Mucosa of stomach (tissue), 1 donor: ENCODE data around the gene FETUB.

Experiments used
- H3K27me3 ChIP-seq: one replicate; pipeline ENCODE4 v1.7.0; 2013; ENCODE audit warnings: mild to moderate bottlenecking, low read length; ENCODE audit not compliant: control insufficient read depth, insufficient read depth
- H3K36me3 ChIP-seq: one replicate; pipeline ENCODE4 v1.7.0; 2013; ENCODE audit warnings: low read length; ENCODE audit not compliant: control insufficient read depth, insufficient read depth
- H3K4me1 ChIP-seq: one replicate; pipeline ENCODE4 v1.7.0; 2013; ENCODE audit warnings: mild to moderate bottlenecking, low read length; ENCODE audit not compliant: control insufficient read depth, insufficient read depth
- H3K4me3 ChIP-seq: one replicate; pipeline ENCODE4 v1.7.0; 2013; ENCODE audit warnings: low read length
- H3K9ac ChIP-seq: one replicate; pipeline ENCODE4 v1.7.0; 2013; ENCODE audit warnings: mild to moderate bottlenecking, low read length, moderate library complexity
- H3K9me3 ChIP-seq: one replicate; pipeline ENCODE4 v1.7.0; 2013; ENCODE audit warnings: mild to moderate bottlenecking, low read length, moderate library complexity; ENCODE audit not compliant: control insufficient read depth
- donor health status: Pancreatic carcinoma.

Gene FETUB

DNA sequence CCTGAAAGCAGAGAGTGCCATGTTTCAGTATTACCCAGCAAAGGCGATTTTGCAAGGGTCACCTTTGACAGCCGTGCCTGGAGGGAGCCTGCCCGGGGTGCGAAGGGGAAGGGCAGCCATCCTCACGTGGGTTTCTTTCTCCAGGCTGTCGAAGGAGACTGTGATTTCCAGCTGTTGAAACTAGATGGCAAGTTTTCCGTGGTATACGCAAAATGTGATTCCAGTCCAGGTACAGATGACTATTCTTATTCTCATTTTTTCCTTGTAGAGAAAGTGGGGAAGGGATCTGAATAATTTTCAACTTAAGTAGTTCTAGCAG, 23.9 kb upstream of the FETUB start:
- Histone ChIP-seq H3K4me3 (no peak overlapping the region), H3K27me3 (peaks cover 31% of the 10 kb centered on the region), H3K4me1 (peaks cover 10% of the 10 kb centered on the region), H3K36me3 (no peaks in the 10 kb centered on the region), H3K9ac (no peak overlapping the region), H3K9me3 (no peaks in the 10 kb centered on the region)

DNA sequence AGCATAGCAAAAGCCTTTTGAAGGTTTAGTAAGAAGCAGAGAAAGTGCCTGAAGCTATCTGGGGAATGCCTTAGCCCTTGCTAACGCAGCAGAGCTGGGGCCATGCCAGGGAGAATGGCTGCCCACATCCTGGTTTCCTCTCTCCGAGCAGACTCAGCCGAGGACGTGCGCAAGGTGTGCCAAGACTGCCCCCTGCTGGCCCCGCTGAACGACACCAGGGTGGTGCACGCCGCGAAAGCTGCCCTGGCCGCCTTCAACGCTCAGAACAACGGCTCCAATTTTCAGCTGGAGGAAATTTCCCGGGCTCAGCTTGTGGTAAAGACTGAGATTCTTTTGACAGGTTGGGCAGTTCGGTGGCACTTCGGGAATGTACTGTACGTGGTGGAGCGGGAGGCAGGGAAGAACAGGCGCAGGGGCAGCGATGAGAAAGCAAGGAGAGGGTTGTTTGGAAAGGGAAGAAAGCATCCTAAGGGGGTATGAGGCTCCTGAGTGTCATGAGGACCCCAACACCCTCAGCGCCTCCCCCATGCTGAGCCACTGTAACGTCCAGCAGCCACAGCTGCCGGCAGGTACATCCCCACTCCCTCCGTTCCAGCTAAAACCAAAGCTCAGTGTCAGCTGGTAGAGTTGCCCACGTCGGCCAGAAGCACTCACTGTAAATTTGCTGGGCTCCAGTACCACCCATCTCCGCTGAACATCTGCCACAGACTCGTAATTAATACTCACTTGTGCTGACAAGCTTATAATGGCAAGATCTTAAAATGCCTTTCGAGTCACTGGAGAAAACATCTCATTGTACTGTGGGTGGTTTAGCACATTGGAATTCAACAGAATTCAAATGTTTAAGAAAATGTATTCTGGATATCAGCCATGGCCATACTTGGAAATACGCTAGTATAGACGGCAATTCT, 22.9 kb upstream of the FETUB start:
- H3K9ac ChIP-seq: peak overlapping the region; percentile 44
- H3K4me1 ChIP-seq: peaks cover 10% of the 10 kb centered on the region
- H3K4me3 ChIP-seq: no peak overlapping the region
- H3K9me3 ChIP-seq: no peaks in the 10 kb centered on the region
- no peaks in the 10 kb centered on the region for H3K36me3 ChIP-seq
- H3K27me3 ChIP-seq: peaks cover 31% of the 10 kb centered on the region

DNA sequence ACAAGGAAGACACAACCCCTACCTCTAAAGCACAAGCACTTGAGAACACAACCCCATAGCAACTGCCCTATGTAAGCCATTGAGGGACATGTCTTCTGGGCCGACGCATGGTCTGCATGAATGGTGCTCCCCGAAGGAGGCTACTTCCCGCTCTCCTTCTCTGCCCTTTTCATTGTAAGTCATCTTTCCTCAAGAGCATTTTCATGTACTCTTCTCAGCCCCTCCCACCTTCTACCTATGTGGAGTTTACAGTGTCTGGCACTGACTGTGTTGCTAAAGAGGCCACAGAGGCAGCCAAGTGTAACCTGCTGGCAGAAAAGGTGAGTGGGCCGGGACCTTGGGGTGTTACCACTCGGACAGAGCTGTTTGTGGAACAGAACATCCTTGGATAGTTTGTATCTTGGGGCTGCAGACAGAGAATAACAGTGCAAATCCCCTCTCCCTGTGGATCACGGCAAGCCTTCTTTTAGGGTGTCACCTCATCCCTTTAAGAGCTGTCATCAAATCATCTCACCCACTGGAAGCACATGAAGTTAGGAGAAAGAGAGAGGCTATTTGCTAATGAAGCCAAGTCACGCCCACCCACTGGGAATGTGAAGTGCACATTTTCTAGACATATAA, 21.8 kb upstream of the FETUB start:
- no peaks in the 10 kb centered on the region for H3K9me3 ChIP-seq
- no peak overlapping the region for H3K4me3 ChIP-seq
- peaks cover 26% of the 10 kb centered on the region for H3K27me3 ChIP-seq
- H3K36me3 ChIP-seq: no peaks in the 10 kb centered on the region
- peaks cover 10% of the 10 kb centered on the region for H3K4me1 ChIP-seq
- H3K9ac ChIP-seq: no peak overlapping the region

DNA sequence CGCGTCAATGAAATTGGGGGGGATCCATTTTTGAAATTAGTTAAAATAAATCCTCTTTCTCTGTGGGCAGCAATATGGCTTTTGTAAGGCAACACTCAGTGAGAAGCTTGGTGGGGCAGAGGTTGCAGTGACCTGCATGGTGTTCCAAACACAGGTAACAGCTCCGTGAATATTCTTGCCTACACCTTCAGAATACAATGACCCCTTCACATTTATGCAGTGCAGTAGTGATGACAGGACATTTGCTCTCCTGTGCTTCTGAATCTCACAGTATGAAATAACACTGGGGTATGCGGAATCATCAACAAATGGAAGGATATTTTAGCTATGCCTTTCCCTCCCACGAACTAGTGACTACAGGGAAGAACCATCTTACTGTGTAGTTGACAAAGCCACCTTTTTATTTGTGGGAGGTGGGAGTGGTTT, 20.4 kb upstream of the FETUB start:
- peaks cover 20% of the 10 kb centered on the region for H3K27me3 ChIP-seq

GRCh38 chr3:186620213-186621092, 19.7 kb upstream of the FETUB start:
- Histone ChIP-seq H3K36me3 (no peaks in the 10 kb centered on the region), H3K4me1 (peaks cover 10% of the 10 kb centered on the region), H3K4me3 (no peak overlapping the region), H3K9ac (no peak overlapping the region), H3K27me3 (peaks cover 20% of the 10 kb centered on the region), H3K9me3 (no peaks in the 10 kb centered on the region)

More for the DNA sequence above, 20.4 kb upstream of the FETUB start:
- Histone ChIP-seq H3K4me3 (no peak overlapping the region), H3K36me3 (no peaks in the 10 kb centered on the region), H3K4me1 (peaks cover 10% of the 10 kb centered on the region), H3K9me3 (no peaks in the 10 kb centered on the region), H3K9ac (no peak overlapping the region)

DNA sequence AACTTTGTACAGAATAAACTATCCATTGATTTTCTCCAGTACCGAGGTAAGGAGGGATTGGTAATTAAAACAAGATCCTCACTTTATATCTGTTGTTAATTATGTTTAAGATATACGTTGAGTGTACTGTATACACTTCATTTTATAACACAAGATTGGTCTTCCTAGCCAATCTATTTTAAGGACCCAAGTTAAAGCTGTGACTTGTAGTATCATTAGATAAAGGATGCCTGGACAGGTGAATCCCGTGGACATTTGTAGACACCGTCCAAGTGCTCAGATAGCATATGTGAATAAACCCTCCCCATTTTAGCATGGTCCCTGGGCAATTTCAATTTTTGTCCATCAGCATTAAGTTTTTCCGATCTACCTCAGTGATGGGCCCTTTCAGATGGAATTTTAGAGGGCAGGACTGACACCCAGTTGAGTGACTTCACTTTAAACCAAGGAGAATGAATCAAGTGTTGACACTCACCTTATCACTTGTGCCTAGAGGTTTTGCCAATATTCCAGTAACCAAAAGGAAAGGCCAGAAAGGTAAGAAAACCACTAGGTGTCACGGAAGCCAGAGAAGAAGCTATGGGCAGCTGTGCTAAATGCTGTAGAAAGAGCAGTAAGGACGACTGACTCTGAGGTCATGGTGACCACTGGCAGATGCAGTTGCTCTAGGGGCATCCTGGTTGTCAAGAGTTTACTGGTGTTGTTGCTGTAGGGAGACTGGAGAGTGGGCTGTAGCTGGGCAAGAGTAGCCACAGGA, 18.1 kb upstream of the FETUB start:
- H3K4me3 ChIP-seq: no peak overlapping the region
- H3K36me3 ChIP-seq: no peaks in the 10 kb centered on the region
- H3K9me3 ChIP-seq: no peaks in the 10 kb centered on the region
- H3K4me1 ChIP-seq: peaks cover 4% of the 10 kb centered on the region
- no peak overlapping the region for H3K9ac ChIP-seq
- H3K27me3 ChIP-seq: peaks cover 19% of the 10 kb centered on the region

DNA sequence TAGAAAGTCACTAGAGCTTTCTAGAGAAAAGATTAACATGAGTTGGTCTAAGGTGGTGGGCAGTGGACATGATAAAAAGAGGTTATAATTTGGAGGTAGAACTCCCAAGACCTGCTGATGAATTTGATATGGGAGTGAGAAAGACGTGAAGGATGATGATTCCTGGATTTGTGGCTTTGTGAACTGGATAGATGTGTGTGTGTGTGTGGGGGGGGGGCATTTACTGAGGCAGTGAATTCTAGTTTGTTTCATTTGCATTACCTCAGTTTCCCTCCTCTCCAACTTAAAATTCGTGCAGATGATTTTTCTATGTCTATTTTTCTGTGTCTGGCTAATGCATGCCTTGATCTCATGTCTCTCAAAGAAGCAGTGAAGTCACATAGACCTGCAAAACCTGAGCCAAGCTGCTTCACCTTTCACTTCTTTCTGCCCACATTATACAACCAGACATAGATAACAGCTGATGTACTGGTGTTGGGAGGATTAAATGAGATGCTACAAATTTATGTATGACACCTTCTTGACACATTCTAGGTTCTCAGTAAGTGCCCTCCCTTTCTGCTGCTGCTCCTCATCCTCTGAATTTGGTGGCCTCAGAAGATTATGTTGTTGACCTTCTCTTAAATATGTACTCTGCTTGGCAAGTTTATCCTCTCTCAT, 17.4 kb upstream of the FETUB start:
- H3K4me1 ChIP-seq: no peaks in the 10 kb centered on the region
- no peak overlapping the region for H3K9ac ChIP-seq
- H3K36me3 ChIP-seq: no peaks in the 10 kb centered on the region
- no peak overlapping the region for H3K4me3 ChIP-seq
- H3K27me3 ChIP-seq: peaks cover 12% of the 10 kb centered on the region
- H3K9me3 ChIP-seq: no peaks in the 10 kb centered on the region

DNA sequence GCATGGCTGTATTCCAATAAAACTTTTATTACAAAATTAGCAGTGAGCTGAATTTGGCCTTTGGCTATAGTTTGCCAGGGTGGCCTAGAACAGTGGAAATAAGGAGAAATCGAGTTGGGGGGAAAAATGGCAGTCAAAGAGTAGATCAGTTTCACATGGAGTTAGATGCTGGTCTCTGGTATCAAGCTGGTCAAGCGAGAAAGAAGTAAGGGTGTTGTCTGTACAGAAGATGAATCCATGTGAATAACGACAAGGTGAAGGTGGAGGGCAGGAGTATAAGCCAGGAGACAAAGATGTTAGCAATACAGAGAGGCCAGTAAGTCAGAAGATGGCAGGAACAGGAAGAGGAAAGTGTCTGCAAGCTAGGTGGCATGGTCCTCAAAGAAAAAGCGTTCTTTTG, 15.6 kb upstream of the FETUB start:
- Histone ChIP-seq H3K9me3 (no peaks in the 10 kb centered on the region), H3K4me3 (no peak overlapping the region), H3K27me3 (no peaks in the 10 kb centered on the region), H3K36me3 (no peaks in the 10 kb centered on the region), H3K9ac (no peak overlapping the region), H3K4me1 (no peaks in the 10 kb centered on the region)

- H3K4me1 ChIP-seq: no peaks in the 10 kb centered on the region
- no peak overlapping the region for H3K4me3 ChIP-seq
- H3K27me3 ChIP-seq: no peaks in the 10 kb centered on the region
- H3K9me3 ChIP-seq: no peaks in the 10 kb centered on the region
- no peak overlapping the region for H3K9ac ChIP-seq
- H3K36me3 ChIP-seq: no peaks in the 10 kb centered on the region
Measured at GRCh38 chr3:186625600-186626042, 14.6 kb upstream of the FETUB start.

- Histone ChIP-seq H3K9me3 (no peaks in the 10 kb centered on the region), H3K36me3 (no peaks in the 10 kb centered on the region), H3K4me3 (no peak overlapping the region), H3K27me3 (no peaks in the 10 kb centered on the region), H3K9ac (no peak overlapping the region), H3K4me1 (no peaks in the 10 kb centered on the region)
Measured at GRCh38 chr3:186626254-186626847, 13.8 kb upstream of the FETUB start.
